AG04450 (cell line): ENCODE data around the gene MELK. TPM values are rescaled to one million over a fixed set of nuclear protein-coding genes. Genes with fewer than 3 reads are reported as not detected.
"Not testable (repeated sequence)": the region's sequence is repeated elsewhere in the genome, so short reads cannot be mapped to it uniquely, and the experiment has no call there.

Experiments used
- CTCF ChIA-PET: fragments of 300-600, 350-600 bp; formaldehyde crosslinking; extraction: SDS; loops from one replicate; lab custom pipeline; 2022; ENCODE audit warnings: antibody characterized with exemption, inconsistent platforms; lab: Charles Lee
- POLR2A ChIA-PET: fragments of 350-600 bp; formaldehyde crosslinking; extraction: SDS; loops from one replicate; lab custom pipeline; 2021; ENCODE audit warnings: antibody characterized with exemption, inconsistent platforms; lab: Yijun Ruan, JAX
- DNase-seq: peaks from one replicate; pipeline ENCODE4 v3.0.0-alpha.2; 2011; ENCODE audit warnings: low read depth, low spot score
- H3K27ac ChIP-seq: one replicate; pipeline ENCODE4 v1.5.1; 2012; ENCODE audit warnings: low read depth, low read length, control low read depth
- H3K27me3 ChIP-seq: one replicate; pipeline ENCODE4 v1.6.0; 2012; ENCODE audit warnings: low read length; ENCODE audit not compliant: control insufficient read depth, insufficient read depth
- H3K4me3 ChIP-seq: 2 replicates; pipeline ENCODE4 v1.5.1; 2011; ENCODE audit warnings: mild to moderate bottlenecking, low read depth, low read length, control low read depth
- H3K9me3 ChIP-seq: 2 replicates; pipeline ENCODE4 v1.5.1; 2012; ENCODE audit warnings: low read length; ENCODE audit not compliant: control insufficient read depth, insufficient read depth
- CTCF ChIP-seq: IDR thresholded peaks from 2 replicates; pipeline ENCODE4 v1.5.1; 2011; ENCODE audit warnings: low read depth, low read length, control low read depth, inconsistent platforms
- polyA plus RNA-seq: library from polyadenylated mRNA; depleted of rRNA; stranded (reverse); fragments of >200 nt; gene quantifications from 2 replicates; pipeline ENCODE4 v1.2.3, GENCODE V29; 2011

MELK gene
- polyA plus RNA-seq, 1 experiment: 19.2 TPM

GRCh38 chr9:36560771-36561170, 11.9 kb upstream of the MELK start:
- no peaks in the 10 kb centered on the region for H3K9me3 ChIP-seq
- CTCF ChIA-PET: interaction anchor here (0.7 to 2.9 kb wide), 3 partner anchors 54 to 168 kb away, joined by 3 to 20 read pairs (median 3); no protein-coding TSS in a partner anchor
- no peak for DNase-seq
- H3K4me3 ChIP-seq: no peak overlapping the region
- TF ChIP-seq CTCF: no peak
- H3K27me3 ChIP-seq: no peaks in the 10 kb centered on the region
- POLR2A ChIA-PET: interaction anchor here (0.6 to 0.8 kb wide), 3 partner anchors 17 to 158 kb away, joined by 4 to 6 read pairs (median 5); no protein-coding TSS in a partner anchor
- no peak overlapping the region for H3K27ac ChIP-seq

GRCh38 chr9:36562801-36563200, 9.9 kb upstream of the MELK start:
- H3K9me3 ChIP-seq, H3K27me3 ChIP-seq, DNase-seq, H3K27ac ChIP-seq, POLR2A ChIA-PET, H3K4me3 ChIP-seq, CTCF ChIA-PET: not testable (repeated sequence)

- no peaks in the 10 kb centered on the region for H3K27me3 ChIP-seq
- no peak overlapping the region for H3K4me3 ChIP-seq
- ChIA-PET CTCF (interaction anchor here (0.6 to 3.6 kb wide), 4 partner anchors 11 to 162 kb away, joined by 3 to 22 read pairs (median 6); no protein-coding TSS in a partner anchor), POLR2A (interaction anchor here (0.6 kb wide), 2 partner anchors 86 to 717 kb away, joined by 3 to 15 read pairs; no protein-coding TSS in a partner anchor)
- no peak for TF ChIP-seq CTCF
- no peak for DNase-seq
- no peaks in the 10 kb centered on the region for H3K9me3 ChIP-seq
- H3K27ac ChIP-seq: peak overlapping the region; percentile 47
Observed at GRCh38 chr9:36566813-36567221, 5.9 kb upstream of the MELK start.

GRCh38 chr9:36568681-36569080, 4.0 kb upstream of the MELK start:
- DNase-seq, H3K4me3 ChIP-seq, H3K9me3 ChIP-seq, H3K27me3 ChIP-seq, H3K27ac ChIP-seq, POLR2A ChIA-PET: not testable (repeated sequence)
- CTCF ChIA-PET: interaction anchor here (2.8 kb wide), 1 partner anchor 13 kb away, joined by 8 read pairs; no protein-coding TSS in a partner anchor

GRCh38 chr9:36571333-36571732, 1.4 kb upstream of the MELK start:
- Histone ChIP-seq H3K4me3 (no peak overlapping the region), H3K27ac (no peak overlapping the region), H3K27me3 (no peaks in the 10 kb centered on the region), H3K9me3 (no peaks in the 10 kb centered on the region; the same call in 1 of the 2 replicates)
- ChIA-PET POLR2A (no interaction called here), CTCF (interaction anchor here (0.6 to 2.8 kb wide), 3 partner anchors 11 to 15 kb away, joined by 4 to 8 read pairs (median 5); no protein-coding TSS in a partner anchor)
- no peak for DNase-seq
- no peak for TF ChIP-seq CTCF

GRCh38 chr9:36574045-36574444, 1.4 kb downstream of the MELK start:
- POLR2A ChIA-PET, H3K9me3 ChIP-seq, H3K27ac ChIP-seq, H3K27me3 ChIP-seq, DNase-seq: not testable (repeated sequence)
- CTCF ChIA-PET: interaction anchor here (0.6 kb wide), 1 partner anchor 110 kb away, joined by 3 read pairs; no protein-coding TSS in a partner anchor
- peak overlapping the region; percentile 84 for H3K4me3 ChIP-seq
